Measurements from ENCODE around the gene PRKAR2B. TPM values are rescaled to one million over a fixed set of nuclear protein-coding genes. Genes with fewer than 3 reads are reported as not detected.

PRKAR2B gene
- total RNA-seq = 1 to 10 TPM; 1.4 to 2.0 TPM

- H3K4me1 Mint-ChIP-seq = peaks cover 8% of the 10 kb centered on the region
- peaks cover 2% of the 10 kb centered on the region for H3K36me3 Mint-ChIP-seq
- peak within 1 kb of the TSS; percentile 87 for H3K4me3 Mint-ChIP-seq
- DNase-seq = peak; percentile 81
- H3K27ac Mint-ChIP-seq = no peak within 1 kb of the TSS
- H3K27me3 Mint-ChIP-seq = peaks cover 39% of the 10 kb centered on the region
- H3K9me3 Mint-ChIP-seq = no peaks in the 10 kb centered on the region
Measured at GRCh38 chr7:107044347-107045194, at the start of gene PRKAR2B. PRKAR2B (plus strand) TSS chr7:107044705; CDS start chr7:107044908, 203 bp downstream.

- no peak for DNase-seq
- peaks cover 18% of the 10 kb centered on the region for H3K27me3 Mint-ChIP-seq
- no peak overlapping the region for H3K4me3 Mint-ChIP-seq
- H3K36me3 Mint-ChIP-seq = no peaks in the 10 kb centered on the region
- no peaks in the 10 kb centered on the region for H3K9me3 Mint-ChIP-seq
- no peaks in the 10 kb centered on the region for H3K4me1 Mint-ChIP-seq
- no peak overlapping the region for H3K27ac Mint-ChIP-seq
Measured at GRCh38 chr7:106994833-106995232, 49.7 kb upstream of the PRKAR2B start.

GRCh38 chr7:106997487-106998271 lies 46.8 kb upstream of the PRKAR2B start:
- Mint-ChIP-seq H3K27ac (no peak overlapping the region), H3K36me3 (no peaks in the 10 kb centered on the region)

GRCh38 chr7:106999023-106999422 lies 45.5 kb upstream of the PRKAR2B start:
- H3K36me3 Mint-ChIP-seq = no peaks in the 10 kb centered on the region
- no peaks in the 10 kb centered on the region for H3K9me3 Mint-ChIP-seq
- peaks cover 18% of the 10 kb centered on the region for H3K27me3 Mint-ChIP-seq
- no peak overlapping the region for H3K27ac Mint-ChIP-seq
- H3K4me3 Mint-ChIP-seq = no peak overlapping the region
- no peaks in the 10 kb centered on the region for H3K4me1 Mint-ChIP-seq
- no peak for DNase-seq

More at GRCh38 chr7:106997487-106998271, 46.8 kb upstream of the PRKAR2B start:
- DNase-seq = no peak
- Mint-ChIP-seq H3K4me1 (no peaks in the 10 kb centered on the region), H3K9me3 (no peaks in the 10 kb centered on the region), H3K27me3 (peaks cover 18% of the 10 kb centered on the region), H3K4me3 (no peak overlapping the region)

- H3K4me1 Mint-ChIP-seq = no peaks in the 10 kb centered on the region
- no peaks in the 10 kb centered on the region for H3K9me3 Mint-ChIP-seq
- H3K36me3 Mint-ChIP-seq = no peaks in the 10 kb centered on the region
- no peak overlapping the region for H3K4me3 Mint-ChIP-seq
- no peak overlapping the region for H3K27ac Mint-ChIP-seq
- H3K27me3 Mint-ChIP-seq = peaks cover 7% of the 10 kb centered on the region
- no peak for DNase-seq
Measured at GRCh38 chr7:107001490-107001889, 43.0 kb upstream of the PRKAR2B start.

- Mint-ChIP-seq H3K4me3 (no peak overlapping the region), H3K4me1 (no peaks in the 10 kb centered on the region)
Measured at GRCh38 chr7:107002126-107002525, 42.4 kb upstream of the PRKAR2B start.

GRCh38 chr7:107002529-107002998 lies 41.9 kb upstream of the PRKAR2B start:
- Mint-ChIP-seq H3K4me3 (no peak overlapping the region), H3K27me3 (peaks cover 2% of the 10 kb centered on the region), H3K4me1 (no peaks in the 10 kb centered on the region), H3K9me3 (no peaks in the 10 kb centered on the region), H3K27ac (no peak overlapping the region), H3K36me3 (no peaks in the 10 kb centered on the region)
- no peak for DNase-seq

More at GRCh38 chr7:107002126-107002525, 42.4 kb upstream of the PRKAR2B start:
- no peak for DNase-seq
- H3K27me3 Mint-ChIP-seq = peaks cover 5% of the 10 kb centered on the region
- no peak overlapping the region for H3K27ac Mint-ChIP-seq
- no peaks in the 10 kb centered on the region for H3K36me3 Mint-ChIP-seq
- H3K9me3 Mint-ChIP-seq = no peaks in the 10 kb centered on the region

- H3K4me1 Mint-ChIP-seq = no peaks in the 10 kb centered on the region
- H3K27ac Mint-ChIP-seq = no peak overlapping the region
- H3K9me3 Mint-ChIP-seq = no peaks in the 10 kb centered on the region
- no peak overlapping the region for H3K4me3 Mint-ChIP-seq
- H3K36me3 Mint-ChIP-seq = no peaks in the 10 kb centered on the region
- DNase-seq = no peak
- no peaks in the 10 kb centered on the region for H3K27me3 Mint-ChIP-seq
Measured at GRCh38 chr7:107007007-107007891, 37.3 kb upstream of the PRKAR2B start.

GRCh38 chr7:107007892-107008287 lies 36.6 kb upstream of the PRKAR2B start:
- no peak overlapping the region for H3K4me3 Mint-ChIP-seq
- DNase-seq = no peak
- H3K27ac Mint-ChIP-seq = no peak overlapping the region
- H3K4me1 Mint-ChIP-seq = no peaks in the 10 kb centered on the region
- H3K9me3 Mint-ChIP-seq = no peaks in the 10 kb centered on the region
- no peaks in the 10 kb centered on the region for H3K36me3 Mint-ChIP-seq
- H3K27me3 Mint-ChIP-seq = no peaks in the 10 kb centered on the region

- Mint-ChIP-seq H3K27me3 (no peaks in the 10 kb centered on the region), H3K4me1 (no peaks in the 10 kb centered on the region)
Measured at GRCh38 chr7:107009846-107010203, 34.7 kb upstream of the PRKAR2B start.

GRCh38 chr7:107012691-107013090 lies 31.8 kb upstream of the PRKAR2B start:
- Mint-ChIP-seq H3K27ac (no peak overlapping the region), H3K27me3 (no peaks in the 10 kb centered on the region), H3K4me3 (no peak overlapping the region), H3K4me1 (no peaks in the 10 kb centered on the region), H3K36me3 (no peaks in the 10 kb centered on the region), H3K9me3 (no peaks in the 10 kb centered on the region)
- DNase-seq = no peak

More at GRCh38 chr7:107009846-107010203, 34.7 kb upstream of the PRKAR2B start:
- Mint-ChIP-seq H3K9me3 (no peaks in the 10 kb centered on the region), H3K27ac (no peak overlapping the region), H3K36me3 (no peaks in the 10 kb centered on the region), H3K4me3 (no peak overlapping the region)
- DNase-seq = no peak

- Mint-ChIP-seq H3K36me3 (no peaks in the 10 kb centered on the region), H3K4me3 (no peak overlapping the region), H3K27ac (no peak overlapping the region), H3K4me1 (no peaks in the 10 kb centered on the region), H3K9me3 (no peaks in the 10 kb centered on the region), H3K27me3 (no peaks in the 10 kb centered on the region)
- DNase-seq = no peak
Measured at GRCh38 chr7:107014387-107015023, 30.0 kb upstream of the PRKAR2B start.

- H3K9me3 Mint-ChIP-seq = no peaks in the 10 kb centered on the region
- H3K4me1 Mint-ChIP-seq = no peaks in the 10 kb centered on the region
- DNase-seq = no peak
- no peak overlapping the region for H3K4me3 Mint-ChIP-seq
- H3K27me3 Mint-ChIP-seq = no peaks in the 10 kb centered on the region
- no peaks in the 10 kb centered on the region for H3K36me3 Mint-ChIP-seq
- H3K27ac Mint-ChIP-seq = no peak overlapping the region
Measured at GRCh38 chr7:107016312-107016711, 28.2 kb upstream of the PRKAR2B start.

GRCh38 chr7:107017965-107018719 lies 26.4 kb upstream of the PRKAR2B start:
- no peak overlapping the region for H3K27ac Mint-ChIP-seq
- H3K4me3 Mint-ChIP-seq = no peak overlapping the region
- DNase-seq = no peak
- no peaks in the 10 kb centered on the region for H3K36me3 Mint-ChIP-seq
- H3K9me3 Mint-ChIP-seq = no peaks in the 10 kb centered on the region
- H3K27me3 Mint-ChIP-seq = no peaks in the 10 kb centered on the region
- no peaks in the 10 kb centered on the region for H3K4me1 Mint-ChIP-seq

Data from activated naive CD8-positive, alpha-beta T cell treated with anti-CD3 and anti-CD28 coated beads for 36 hours (primary cell).